ENCODE data around the gene LRP5.
A peak's percentile ranks its signal among the peaks of the same experiment; 100 is the strongest.
"Not testable (repeated sequence)": the region's sequence is repeated elsewhere in the genome, so short reads cannot be mapped to it uniquely, and the experiment has no call there.

LRP5 gene

GRCh38 chr11:68446046-68446725 is 133.8 kb downstream of the LRP5 start:
- Histone ChIP-seq H3K4me3 (ENCODE audit: low read length) (no peak overlapping the region), H3K9ac (ENCODE audit: low read length) (no peak overlapping the region), H3K9me3 (ENCODE audit: control insufficient read depth, low read length) (no peaks in the 10 kb centered on the region), H3K4me1 (ENCODE audit: control insufficient read depth, insufficient read depth, low read length) (peaks cover 16% of the 10 kb centered on the region), H3K27me3 (replicated peaks; ENCODE audit: control insufficient read depth, insufficient read depth, low read length) (no peaks in the 10 kb centered on the region), H3K36me3 (ENCODE audit: control insufficient read depth, insufficient read depth, low read length, severe bottlenecking) (peaks cover 7% of the 10 kb centered on the region)
- DNase-seq (ENCODE audit: low read depth): no peak

- no peak overlapping the region for H3K9ac ChIP-seq (ENCODE audit: low read length)
- peaks cover 7% of the 10 kb centered on the region for H3K36me3 ChIP-seq (ENCODE audit: control insufficient read depth, insufficient read depth, low read length, severe bottlenecking)
- peak; percentile 87 for DNase-seq (ENCODE audit: low read depth)
- H3K9me3 ChIP-seq (ENCODE audit: control insufficient read depth, low read length): no peaks in the 10 kb centered on the region
- no peak overlapping the region for H3K4me3 ChIP-seq (ENCODE audit: low read length)
- peaks cover 6% of the 10 kb centered on the region for H3K4me1 ChIP-seq (ENCODE audit: control insufficient read depth, insufficient read depth, low read length)
- H3K27me3 ChIP-seq (replicated peaks; ENCODE audit: control insufficient read depth, insufficient read depth, low read length): no peaks in the 10 kb centered on the region
Measured at GRCh38 chr11:68447015-68447801, 134.8 kb downstream of the LRP5 start.

- H3K36me3 ChIP-seq (ENCODE audit: control insufficient read depth, insufficient read depth, low read length, severe bottlenecking); H3K9ac ChIP-seq (ENCODE audit: low read length); H3K4me1 ChIP-seq (ENCODE audit: control insufficient read depth, insufficient read depth, low read length); H3K27me3 ChIP-seq (replicated peaks; ENCODE audit: control insufficient read depth, insufficient read depth, low read length); DNase-seq (ENCODE audit: low read depth); H3K4me3 ChIP-seq (ENCODE audit: low read length); H3K9me3 ChIP-seq (ENCODE audit: control insufficient read depth, low read length): not testable (repeated sequence)
Measured at GRCh38 chr11:68447914-68448313, 135.5 kb downstream of the LRP5 start.

GRCh38 chr11:68448604-68449011 is 136.2 kb downstream of the LRP5 start:
- no peaks in the 10 kb centered on the region for H3K4me1 ChIP-seq (ENCODE audit: control insufficient read depth, insufficient read depth, low read length)
- DNase-seq (ENCODE audit: low read depth): no peak

GRCh38 chr11:68449951-68450350 is 137.6 kb downstream of the LRP5 start:
- Histone ChIP-seq H3K9me3 (ENCODE audit: control insufficient read depth, low read length) (no peaks in the 10 kb centered on the region), H3K4me3 (ENCODE audit: low read length) (no peak overlapping the region)
- no peak for DNase-seq (ENCODE audit: low read depth)

More at GRCh38 chr11:68448604-68449011, 136.2 kb downstream of the LRP5 start:
- H3K9ac ChIP-seq (ENCODE audit: low read length): no peak overlapping the region
- H3K27me3 ChIP-seq (replicated peaks; ENCODE audit: control insufficient read depth, insufficient read depth, low read length): no peaks in the 10 kb centered on the region
- H3K36me3 ChIP-seq (ENCODE audit: control insufficient read depth, insufficient read depth, low read length, severe bottlenecking): peaks cover 3% of the 10 kb centered on the region
- H3K4me3 ChIP-seq (ENCODE audit: low read length): no peak overlapping the region
- no peaks in the 10 kb centered on the region for H3K9me3 ChIP-seq (ENCODE audit: control insufficient read depth, low read length)

GRCh38 chr11:68450711-68451110 is 138.3 kb downstream of the LRP5 start:
- no peaks in the 10 kb centered on the region for H3K9me3 ChIP-seq (ENCODE audit: control insufficient read depth, low read length)
- no peak for DNase-seq (ENCODE audit: low read depth)

More at GRCh38 chr11:68449951-68450350, 137.6 kb downstream of the LRP5 start:
- no peak overlapping the region for H3K9ac ChIP-seq (ENCODE audit: low read length)
- H3K4me1 ChIP-seq (ENCODE audit: control insufficient read depth, insufficient read depth, low read length): no peaks in the 10 kb centered on the region
- no peaks in the 10 kb centered on the region for H3K27me3 ChIP-seq (replicated peaks; ENCODE audit: control insufficient read depth, insufficient read depth, low read length)
- H3K36me3 ChIP-seq (ENCODE audit: control insufficient read depth, insufficient read depth, low read length, severe bottlenecking): peaks cover 3% of the 10 kb centered on the region

GRCh38 chr11:68454767-68455166 is 142.4 kb downstream of the LRP5 start:
- H3K4me1 ChIP-seq (ENCODE audit: control insufficient read depth, insufficient read depth, low read length): no peaks in the 10 kb centered on the region
- no peak overlapping the region for H3K4me3 ChIP-seq (ENCODE audit: low read length)
- no peak for DNase-seq (ENCODE audit: low read depth)
- no peak overlapping the region for H3K9ac ChIP-seq (ENCODE audit: low read length)
- H3K27me3 ChIP-seq (replicated peaks; ENCODE audit: control insufficient read depth, insufficient read depth, low read length): no peaks in the 10 kb centered on the region
- no peaks in the 10 kb centered on the region for H3K9me3 ChIP-seq (ENCODE audit: control insufficient read depth, low read length)
- no peaks in the 10 kb centered on the region for H3K36me3 ChIP-seq (ENCODE audit: control insufficient read depth, insufficient read depth, low read length, severe bottlenecking)

More at GRCh38 chr11:68450711-68451110, 138.3 kb downstream of the LRP5 start:
- no peaks in the 10 kb centered on the region for H3K27me3 ChIP-seq (replicated peaks; ENCODE audit: control insufficient read depth, insufficient read depth, low read length)
- H3K36me3 ChIP-seq (ENCODE audit: control insufficient read depth, insufficient read depth, low read length, severe bottlenecking): peaks cover 3% of the 10 kb centered on the region
- H3K4me3 ChIP-seq (ENCODE audit: low read length): no peak overlapping the region
- no peak overlapping the region for H3K9ac ChIP-seq (ENCODE audit: low read length)
- H3K4me1 ChIP-seq (ENCODE audit: control insufficient read depth, insufficient read depth, low read length): no peaks in the 10 kb centered on the region

GRCh38 chr11:68455485-68455884 is 143.1 kb downstream of the LRP5 start:
- no peaks in the 10 kb centered on the region for H3K9me3 ChIP-seq (ENCODE audit: control insufficient read depth, low read length)
- H3K9ac ChIP-seq (ENCODE audit: low read length): no peak overlapping the region
- H3K4me3 ChIP-seq (ENCODE audit: low read length): no peak overlapping the region
- H3K36me3 ChIP-seq (ENCODE audit: control insufficient read depth, insufficient read depth, low read length, severe bottlenecking): no peaks in the 10 kb centered on the region
- no peak for DNase-seq (ENCODE audit: low read depth)
- H3K27me3 ChIP-seq (replicated peaks; ENCODE audit: control insufficient read depth, insufficient read depth, low read length): no peaks in the 10 kb centered on the region
- no peaks in the 10 kb centered on the region for H3K4me1 ChIP-seq (ENCODE audit: control insufficient read depth, insufficient read depth, low read length)

- no peak for DNase-seq (ENCODE audit: low read depth)
- H3K4me1 ChIP-seq (ENCODE audit: control insufficient read depth, insufficient read depth, low read length): peaks cover 8% of the 10 kb centered on the region
- no peaks in the 10 kb centered on the region for H3K9me3 ChIP-seq (ENCODE audit: control insufficient read depth, low read length)
Measured at GRCh38 chr11:68457216-68457897, 145.0 kb downstream of the LRP5 start.

GRCh38 chr11:68457898-68458249 is 145.5 kb downstream of the LRP5 start:
- Histone ChIP-seq H3K4me3 (ENCODE audit: low read length) (no peak overlapping the region), H3K4me1 (ENCODE audit: control insufficient read depth, insufficient read depth, low read length) (peaks cover 14% of the 10 kb centered on the region), H3K9ac (ENCODE audit: low read length) (no peak overlapping the region), H3K36me3 (ENCODE audit: control insufficient read depth, insufficient read depth, low read length, severe bottlenecking) (no peaks in the 10 kb centered on the region), H3K9me3 (ENCODE audit: control insufficient read depth, low read length) (no peaks in the 10 kb centered on the region), H3K27me3 (replicated peaks; ENCODE audit: control insufficient read depth, insufficient read depth, low read length) (no peaks in the 10 kb centered on the region)
- DNase-seq (ENCODE audit: low read depth): no peak

More at GRCh38 chr11:68457216-68457897, 145.0 kb downstream of the LRP5 start:
- Histone ChIP-seq H3K9ac (ENCODE audit: low read length) (no peak overlapping the region), H3K36me3 (ENCODE audit: control insufficient read depth, insufficient read depth, low read length, severe bottlenecking) (no peaks in the 10 kb centered on the region), H3K4me3 (ENCODE audit: low read length) (no peak overlapping the region), H3K27me3 (replicated peaks; ENCODE audit: control insufficient read depth, insufficient read depth, low read length) (no peaks in the 10 kb centered on the region)

- DNase-seq (ENCODE audit: low read depth); H3K9ac ChIP-seq (ENCODE audit: low read length); H3K36me3 ChIP-seq (ENCODE audit: control insufficient read depth, insufficient read depth, low read length, severe bottlenecking); H3K4me3 ChIP-seq (ENCODE audit: low read length); H3K9me3 ChIP-seq (ENCODE audit: control insufficient read depth, low read length); H3K27me3 ChIP-seq (replicated peaks; ENCODE audit: control insufficient read depth, insufficient read depth, low read length): not testable (repeated sequence)
- H3K4me1 ChIP-seq (ENCODE audit: control insufficient read depth, insufficient read depth, low read length): peaks cover 18% of the 10 kb centered on the region
Measured at GRCh38 chr11:68458340-68458739, 145.9 kb downstream of the LRP5 start.

Measured in adipocyte (in vitro differentiated cells).